HAP-1 (cell line): ENCODE data around the gene UHRF1.
"Not testable (repeated sequence)": the region's sequence is repeated elsewhere in the genome, so short reads cannot be mapped to it uniquely, and the experiment has no call there.

Source experiments
- DNase-seq, 2 experiments: peaks; one replicate each; pipeline ENCODE4 v3.0.0-alpha.2; 2016 to 2020; ENCODE audit warnings: low spot score in 2 of 2
- H3K27me3 ChIP-seq: fragments of 250-450 bp; sonication (Bioruptor Pico); 2 replicates; pipeline ENCODE4 v1.5.1; 2020; ENCODE audit warnings: low read depth, mild to moderate bottlenecking, moderate library complexity
- H3K36me3 ChIP-seq: fragments of 250-450 bp; sonication (Bioruptor Pico); replicated peaks from 2 replicates; pipeline ENCODE4 v1.5.1; 2020; ENCODE audit warnings: mild to moderate bottlenecking
- H3K4me1 ChIP-seq: fragments of 250-450 bp; sonication (Bioruptor Pico); 2 replicates; pipeline ENCODE4 v1.5.1; 2020; ENCODE audit warnings: mild to moderate bottlenecking
- H3K4me3 ChIP-seq: fragments of 250-450 bp; sonication (Bioruptor Pico); 2 replicates; pipeline ENCODE4 v1.5.1; 2020; ENCODE audit warnings: mild to moderate bottlenecking, moderate library complexity
- H3K9me3 ChIP-seq: fragments of 250-450 bp; sonication (Bioruptor Pico); 2 replicates; pipeline ENCODE4 v1.5.1; 2020; ENCODE audit warnings: mild to moderate bottlenecking, moderate library complexity
- in situ Hi-C: fragments of 300-500 bp; cut with MboI; formaldehyde crosslinking; loops from 3 replicates; pipeline ENCODE4 v1.14.3; 2020; ENCODE audit warnings: low sequenced_read_pairs, inconsistent platforms, mixed read lengths

UHRF1 gene

DNA sequence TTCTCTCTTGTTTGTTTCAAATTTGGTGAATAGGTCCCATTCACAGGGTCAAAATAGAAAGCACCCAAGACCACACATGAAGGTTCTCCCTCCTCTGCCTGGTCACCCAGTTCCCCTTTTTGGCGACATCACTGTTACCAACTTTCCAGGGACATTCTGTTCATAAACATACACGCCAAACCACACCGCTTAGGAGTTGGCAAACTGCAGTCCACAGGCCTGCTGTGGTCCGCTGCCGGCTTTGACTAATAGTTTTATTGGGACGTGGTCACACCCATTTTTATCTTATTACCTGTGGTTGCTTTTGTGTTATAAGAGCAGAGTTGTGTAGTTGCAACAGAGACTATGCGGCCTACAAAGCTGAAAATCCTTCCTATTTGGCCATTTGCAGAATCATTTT, 24.2 kb downstream of the UHRF1 start:
- in situ Hi-C loops = no loop called here

GRCh38 chr19:4935444-4935843, 26.1 kb downstream of the UHRF1 start:
- H3K36me3 ChIP-seq = peaks cover 77% of the 10 kb centered on the region
- in situ Hi-C loops = no loop called here

More for the DNA sequence above, 24.2 kb downstream of the UHRF1 start:
- Histone ChIP-seq H3K36me3 (peaks cover 88% of the 10 kb centered on the region), H3K4me1 (no peaks in the 10 kb centered on the region), H3K27me3 (no peaks in the 10 kb centered on the region), H3K4me3 (no peak overlapping the region), H3K9me3 (no peaks in the 10 kb centered on the region)
- no peak for DNase-seq

DNA sequence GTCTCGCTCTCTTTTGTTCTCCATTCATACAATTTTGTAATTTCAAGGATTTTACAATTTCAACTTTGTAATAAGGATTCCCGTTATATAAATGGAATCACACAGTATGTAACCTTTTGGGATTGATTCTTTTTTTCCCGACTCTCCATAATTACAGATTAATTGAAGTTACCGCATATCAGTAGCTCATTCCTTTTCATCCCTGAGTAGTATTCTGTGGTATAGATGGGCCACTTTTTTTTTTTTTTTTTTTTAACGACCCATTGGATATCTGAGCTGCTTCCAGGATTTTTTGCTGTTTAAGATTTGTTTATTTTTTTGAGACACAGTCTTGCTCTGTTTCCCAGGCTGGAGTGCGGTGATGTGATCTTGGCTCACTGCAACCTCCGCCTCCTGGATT, 27.8 kb downstream of the UHRF1 start:
- Histone ChIP-seq H3K27me3 (no peaks in the 10 kb centered on the region), H3K9me3 (no peaks in the 10 kb centered on the region), H3K4me3 (no peak overlapping the region), H3K36me3 (peaks cover 74% of the 10 kb centered on the region), H3K4me1 (no peaks in the 10 kb centered on the region)
- in situ Hi-C loops = no loop called here
- DNase-seq = no peak

More at GRCh38 chr19:4935444-4935843, 26.1 kb downstream of the UHRF1 start:
- Histone ChIP-seq H3K27me3 (no peaks in the 10 kb centered on the region), H3K9me3 (no peaks in the 10 kb centered on the region), H3K4me3 (no peak overlapping the region), H3K4me1 (no peaks in the 10 kb centered on the region)
- DNase-seq = no peak

DNA sequence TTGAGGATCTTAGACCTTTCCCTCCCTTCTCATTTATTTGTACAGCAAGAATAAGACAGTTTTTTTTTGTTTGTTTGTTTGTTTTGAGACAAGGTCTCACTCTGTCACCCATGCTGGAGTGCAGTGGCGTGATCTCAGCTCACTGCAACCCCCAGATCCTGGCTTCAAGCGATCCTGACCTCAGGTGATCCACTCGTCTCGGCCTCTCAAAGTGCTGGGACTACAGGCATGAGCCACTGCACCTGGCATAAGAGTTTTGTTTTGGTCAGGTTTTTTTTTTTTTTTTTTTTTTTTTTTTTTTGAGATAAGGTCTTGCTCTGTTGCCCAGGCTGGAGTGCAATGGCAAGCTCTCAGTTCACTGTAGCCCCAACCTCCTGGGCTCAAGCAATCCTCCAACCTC, 29.2 kb downstream of the UHRF1 start:
- H3K9me3 ChIP-seq, DNase-seq, H3K4me3 ChIP-seq, in situ Hi-C loops, H3K27me3 ChIP-seq, H3K4me1 ChIP-seq: not testable (repeated sequence)
- peaks cover 73% of the 10 kb centered on the region for H3K36me3 ChIP-seq

DNA sequence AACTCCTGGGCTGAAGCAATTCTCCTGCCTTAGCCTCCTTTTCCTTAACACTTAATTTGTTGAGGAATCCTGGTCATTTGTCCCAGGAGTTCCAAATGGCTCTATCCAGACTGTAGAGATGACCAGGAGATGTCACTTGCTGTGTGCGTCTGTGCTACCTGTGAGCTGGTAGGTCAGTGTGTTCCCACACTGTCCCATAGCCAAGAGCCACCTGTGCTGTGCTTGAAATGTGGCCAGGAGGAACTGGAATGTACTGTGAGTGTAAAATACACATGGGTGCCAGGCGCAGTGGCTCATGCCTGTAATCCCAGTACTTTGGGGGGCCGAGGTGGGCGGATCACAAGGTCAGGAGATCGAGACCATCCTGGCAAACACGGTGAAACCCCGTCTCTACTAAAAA, 30.2 kb downstream of the UHRF1 start:
- H3K36me3 ChIP-seq = peaks cover 73% of the 10 kb centered on the region
- in situ Hi-C loops = no loop called here
- DNase-seq = no peak
- no peaks in the 10 kb centered on the region for H3K4me1 ChIP-seq
- H3K4me3 ChIP-seq = no peak overlapping the region
- H3K9me3 ChIP-seq = no peaks in the 10 kb centered on the region
- H3K27me3 ChIP-seq = no peaks in the 10 kb centered on the region

DNA sequence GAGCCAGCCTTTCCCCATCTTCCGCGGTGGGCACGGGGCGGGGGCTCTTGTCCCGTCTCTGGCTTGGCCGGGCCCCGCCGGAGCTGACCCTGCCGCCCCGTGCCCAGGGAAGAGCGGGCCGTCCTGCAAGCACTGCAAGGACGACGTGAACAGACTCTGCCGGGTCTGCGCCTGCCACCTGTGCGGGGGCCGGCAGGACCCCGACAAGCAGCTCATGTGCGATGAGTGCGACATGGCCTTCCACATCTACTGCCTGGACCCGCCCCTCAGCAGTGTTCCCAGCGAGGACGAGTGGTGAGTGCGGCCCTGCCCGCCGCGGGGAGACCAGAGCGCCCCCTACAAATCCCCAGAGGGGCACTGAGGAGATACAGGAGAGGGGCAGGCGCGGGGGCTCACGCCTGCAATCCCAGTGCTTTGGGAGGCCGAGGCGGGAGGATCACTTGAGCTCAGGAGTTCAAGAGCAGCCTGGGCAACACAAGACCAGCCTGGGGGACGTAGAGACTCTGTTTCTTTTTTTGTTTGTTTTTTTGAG, 32.4 kb downstream of the UHRF1 start:
- H3K9me3 ChIP-seq, H3K4me3 ChIP-seq, in situ Hi-C loops, DNase-seq, H3K4me1 ChIP-seq, H3K27me3 ChIP-seq: not testable (repeated sequence)
- peaks cover 76% of the 10 kb centered on the region for H3K36me3 ChIP-seq

DNA sequence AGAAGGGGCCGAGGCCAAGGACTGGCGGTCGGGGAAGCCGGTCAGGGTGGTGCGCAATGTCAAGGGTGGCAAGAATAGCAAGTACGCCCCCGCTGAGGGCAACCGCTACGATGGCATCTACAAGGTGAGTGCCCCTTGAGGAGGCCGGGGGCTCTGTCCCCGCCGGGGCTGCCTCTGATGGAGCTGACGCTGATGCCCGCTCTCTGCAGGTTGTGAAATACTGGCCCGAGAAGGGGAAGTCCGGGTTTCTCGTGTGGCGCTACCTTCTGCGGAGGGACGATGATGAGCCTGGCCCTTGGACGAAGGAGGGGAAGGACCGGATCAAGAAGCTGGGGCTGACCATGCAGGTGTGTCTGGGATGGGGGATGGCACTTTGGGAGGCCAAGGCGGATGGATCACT, 41.3 kb downstream of the UHRF1 start:
- H3K4me3 ChIP-seq, H3K27me3 ChIP-seq, H3K9me3 ChIP-seq, H3K4me1 ChIP-seq, in situ Hi-C loops, DNase-seq: not testable (repeated sequence)
- H3K36me3 ChIP-seq = peaks cover 96% of the 10 kb centered on the region

DNA sequence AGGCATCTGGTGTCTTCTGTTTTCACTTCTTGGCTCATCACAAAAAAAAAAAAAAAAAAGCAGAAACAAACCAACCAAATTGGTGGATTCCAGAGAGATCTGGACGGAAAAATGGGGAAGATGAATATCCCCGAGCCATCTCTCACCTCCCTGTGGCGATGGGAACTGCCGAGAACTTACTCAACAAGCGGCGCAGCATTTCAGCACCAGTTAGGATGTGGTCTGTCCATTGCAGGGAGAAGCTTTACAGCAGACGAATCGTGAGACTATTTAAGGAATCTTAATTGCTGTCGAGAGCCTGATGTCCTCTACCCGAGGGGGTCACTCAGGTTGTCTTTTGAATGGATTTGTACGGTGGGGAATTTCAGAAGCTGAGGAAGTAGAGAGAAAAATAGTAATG, 42.4 kb downstream of the UHRF1 start:
- Histone ChIP-seq H3K9me3 (no peaks in the 10 kb centered on the region), H3K27me3 (no peaks in the 10 kb centered on the region), H3K36me3 (peaks cover 96% of the 10 kb centered on the region), H3K4me3 (no peak overlapping the region), H3K4me1 (no peaks in the 10 kb centered on the region)
- in situ Hi-C loops = no loop called here
- DNase-seq = no peak

GRCh38 chr19:4952945-4953344, 43.6 kb downstream of the UHRF1 start:
- no peak for DNase-seq
- Histone ChIP-seq H3K36me3 (peaks cover 94% of the 10 kb centered on the region), H3K4me1 (no peaks in the 10 kb centered on the region), H3K9me3 (no peaks in the 10 kb centered on the region), H3K4me3 (no peak overlapping the region), H3K27me3 (no peaks in the 10 kb centered on the region)
- in situ Hi-C loops = no loop called here

GRCh38 chr19:4954320-4955149, 45.2 kb downstream of the UHRF1 start:
- in situ Hi-C loops, H3K4me3 ChIP-seq, H3K4me1 ChIP-seq, DNase-seq, H3K9me3 ChIP-seq, H3K27me3 ChIP-seq: not testable (repeated sequence)
- H3K36me3 ChIP-seq = peaks cover 92% of the 10 kb centered on the region

DNA sequence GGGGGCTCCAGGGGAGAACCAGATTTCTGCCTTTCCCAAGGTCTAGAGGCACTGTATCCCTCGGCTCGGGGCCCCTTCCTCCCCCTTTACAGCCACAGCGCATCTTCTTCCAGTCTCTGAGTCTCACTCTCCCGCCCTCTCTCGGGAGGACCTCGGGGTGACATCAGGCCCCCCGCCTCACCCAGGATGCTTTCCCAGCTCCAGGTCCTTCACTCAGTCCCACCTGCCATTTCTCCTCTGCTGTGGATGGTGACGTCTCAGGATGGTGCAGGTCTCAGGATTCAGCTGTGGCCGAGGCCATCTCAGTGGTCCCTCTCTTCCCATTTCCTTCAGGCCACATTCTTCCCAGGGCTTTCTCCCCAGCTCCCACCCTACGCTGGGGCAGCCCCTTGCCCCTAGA, 46.0 kb downstream of the UHRF1 start:
- no peak for DNase-seq
- Histone ChIP-seq H3K36me3 (peaks cover 92% of the 10 kb centered on the region), H3K4me3 (no peak overlapping the region), H3K4me1 (no peaks in the 10 kb centered on the region), H3K27me3 (no peaks in the 10 kb centered on the region), H3K9me3 (no peaks in the 10 kb centered on the region)
- in situ Hi-C loops = no loop called here

DNA sequence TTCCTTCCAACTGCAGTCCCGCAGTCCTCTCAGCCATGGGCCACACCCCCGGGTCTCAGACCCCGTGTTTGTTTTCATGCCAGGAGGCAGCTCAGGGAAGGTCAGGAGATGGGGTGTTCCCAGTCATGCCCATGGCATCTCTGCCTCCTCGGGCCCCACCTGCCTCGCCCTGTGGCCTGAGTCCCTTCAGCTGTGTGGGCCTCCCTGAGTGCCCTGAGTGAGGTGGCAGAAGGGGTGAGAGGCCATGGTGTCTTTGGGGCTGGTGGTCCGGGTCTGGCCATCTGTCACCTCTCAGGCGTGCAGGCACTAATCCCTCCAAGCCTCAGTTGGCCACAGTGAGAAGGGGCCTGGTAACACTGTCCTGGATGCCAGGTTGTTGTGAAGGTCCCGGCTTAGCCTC, 48.7 kb downstream of the UHRF1 start:
- H3K9me3 ChIP-seq = no peaks in the 10 kb centered on the region
- no peaks in the 10 kb centered on the region for H3K4me1 ChIP-seq
- peaks cover 82% of the 10 kb centered on the region for H3K36me3 ChIP-seq
- no peak overlapping the region for H3K4me3 ChIP-seq
- no peaks in the 10 kb centered on the region for H3K27me3 ChIP-seq
- in situ Hi-C loops = no loop called here
- no peak for DNase-seq

DNA sequence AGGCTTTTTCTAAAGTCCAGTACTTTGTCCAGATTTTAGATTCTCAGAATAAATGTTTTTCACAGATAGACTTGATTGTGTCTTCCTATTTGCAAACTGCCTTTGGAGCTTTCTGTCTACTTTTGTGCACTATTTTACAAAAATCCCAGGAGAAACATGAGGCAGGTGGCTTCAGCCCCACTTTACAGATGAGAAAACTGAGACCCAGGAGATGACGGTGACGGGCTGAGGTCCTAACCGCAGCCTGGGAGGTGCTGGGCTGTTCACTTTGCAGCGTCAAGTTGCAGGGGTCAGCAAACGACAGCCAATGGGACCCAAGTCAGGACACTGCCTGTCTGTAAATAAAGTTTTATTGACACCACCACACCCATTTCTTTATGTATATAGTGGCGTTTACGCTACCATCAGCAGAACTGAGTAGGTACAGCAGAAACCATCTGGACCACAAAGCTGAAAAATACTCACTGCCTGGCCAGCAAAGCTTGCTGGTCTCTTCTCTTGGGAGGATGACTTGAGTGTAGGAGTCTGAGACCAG, 52.9 kb downstream of the UHRF1 start:
- Histone ChIP-seq H3K4me1 (no peaks in the 10 kb centered on the region), H3K36me3 (peaks cover 57% of the 10 kb centered on the region), H3K27me3 (no peaks in the 10 kb centered on the region), H3K9me3 (no peaks in the 10 kb centered on the region), H3K4me3 (no peak overlapping the region)
- no peak for DNase-seq
- in situ Hi-C loops = no loop called here

- DNase-seq = no peak
- no peak overlapping the region for H3K4me3 ChIP-seq
- no peaks in the 10 kb centered on the region for H3K27me3 ChIP-seq
- in situ Hi-C loops = no loop called here
- H3K9me3 ChIP-seq = no peaks in the 10 kb centered on the region
- H3K36me3 ChIP-seq = peaks cover 33% of the 10 kb centered on the region
- peaks cover 3% of the 10 kb centered on the region; the same call in 1 of the 2 replicates for H3K4me1 ChIP-seq
Measured at GRCh38 chr19:4965061-4965460, 55.8 kb downstream of the UHRF1 start.
